HG03565 (cell line): ENCODE results near the gene PHTF2.
"Not testable (repeated sequence)": the region's sequence is repeated elsewhere in the genome, so short reads cannot be mapped to it uniquely, and the experiment has no call there.

Source experiments
- ATAC-seq: cut with Tn5 transposase; IDR thresholded peaks from one replicate; pipeline ENCODE4 v1.9.1; 2021; ENCODE audit warnings: mild to moderate bottlenecking, moderate library complexity; ENCODE audit not compliant: unreplicated experiment

The PHTF2 gene

GRCh38 chr7:77827999-77828398, 29.4 kb downstream of the PHTF2 start:
- no peak for ATAC-seq

GRCh38 chr7:77830649-77831355, 32.2 kb downstream of the PHTF2 start:
- ATAC-seq, result no peak

- no peak for ATAC-seq
These were observed 32.9 kb downstream of the PHTF2 start for GRCh38 chr7:77831481-77831880.

- ATAC-seq, result no peak
These were observed 33.4 kb downstream of the PHTF2 start for GRCh38 chr7:77831953-77832352.

- no peak for ATAC-seq
These were observed 34.6 kb downstream of the PHTF2 start for GRCh38 chr7:77833136-77833535.

GRCh38 chr7:77836425-77836824, 37.9 kb downstream of the PHTF2 start:
- ATAC-seq, result not testable (repeated sequence)

GRCh38 chr7:77837275-77837674, 38.7 kb downstream of the PHTF2 start:
- no peak for ATAC-seq

GRCh38 chr7:77837966-77838365, 39.4 kb downstream of the PHTF2 start:
- no peak for ATAC-seq

- no peak for ATAC-seq
These were observed 40.4 kb downstream of the PHTF2 start for GRCh38 chr7:77838929-77839491.

GRCh38 chr7:77839919-77840318, 41.3 kb downstream of the PHTF2 start:
- ATAC-seq, result no peak

GRCh38 chr7:77843194-77843593, 44.6 kb downstream of the PHTF2 start:
- ATAC-seq, result no peak

GRCh38 chr7:77846317-77847092, 47.9 kb downstream of the PHTF2 start:
- ATAC-seq, result no peak

- no peak for ATAC-seq
These were observed 57.0 kb downstream of the PHTF2 start for GRCh38 chr7:77855371-77856083.

- peak; percentile 75 for ATAC-seq
These were observed 59.7 kb downstream of the PHTF2 start for GRCh38 chr7:77858278-77858677.

- no peak for ATAC-seq
These were observed 60.8 kb downstream of the PHTF2 start for GRCh38 chr7:77859343-77859742.

- no peak for ATAC-seq
These were observed 64.1 kb downstream of the PHTF2 start for GRCh38 chr7:77862691-77863090.

- ATAC-seq, result no peak
These were observed 65.3 kb downstream of the PHTF2 start for GRCh38 chr7:77863860-77864259.

- no peak for ATAC-seq
These were observed 67.8 kb downstream of the PHTF2 start for GRCh38 chr7:77866370-77866769.

- ATAC-seq, result no peak
These were observed 68.4 kb downstream of the PHTF2 start for GRCh38 chr7:77866786-77867536.

GRCh38 chr7:77867537-77867865, 68.9 kb downstream of the PHTF2 start:
- no peak for ATAC-seq

GRCh38 chr7:77872256-77872655, 73.7 kb downstream of the PHTF2 start:
- ATAC-seq, result not testable (repeated sequence)
